H1 (cell line): ENCODE data around the gene TRPV4.

Source experiments
- EZH2 ChIP-seq: fragments of 200-600 bp; sonication (generic); IDR thresholded peaks from 2 replicates; pipeline ENCODE4 v1.7.1; 2012; ENCODE audit warnings: low read depth, mild to moderate bottlenecking, moderate library complexity, low read length, inconsistent platforms; ENCODE audit not compliant: severe bottlenecking
- POLR2A ChIP-seq, 2 experiments: IDR thresholded peaks; 1 replicate in 1 of 2; 2 replicates in 1 of 2; pipeline ENCODE4 v1.6.1; 2011; ENCODE audit warnings: low read depth in 2 of 2, low read length in 2 of 2, mild to moderate bottlenecking in 2 of 2; ENCODE audit errors: control extremely low read depth in 1 of 2
- RXRA ChIP-seq: IDR thresholded peaks from 2 replicates; pipeline ENCODE4 v1.6.1; 2011; ENCODE audit warnings: low read depth, mild to moderate bottlenecking, low read length, moderate library complexity; ENCODE audit not compliant: insufficient read depth
- TF ChIP-seq, protein P1 (sequence below), 3 experiments: IDR thresholded peaks; 1 replicate in 2 of 3; 2 replicates in 1 of 3; pipeline versions ENCODE4 v1.5.1 to v1.6.1; 2011; ENCODE audit warnings: low read length in 3 of 3, mild to moderate bottlenecking in 3 of 3, inconsistent platforms in 2 of 3, low read depth in 1 of 3, moderate library complexity in 1 of 3; ENCODE audit not compliant: insufficient read depth in 1 of 3; ENCODE audit errors: control extremely low read depth in 1 of 3
- TF ChIP-seq, protein P2 (sequence below): IDR thresholded peaks from 2 replicates; pipeline ENCODE4 v1.6.1; 2011; ENCODE audit warnings: low read depth, mild to moderate bottlenecking, low read length; ENCODE audit not compliant: insufficient read depth
- TF ChIP-seq, protein P3 (sequence below): IDR thresholded peaks from 2 replicates; pipeline ENCODE4 v1.6.1; 2012; ENCODE audit warnings: inconsistent platforms

DNA sequence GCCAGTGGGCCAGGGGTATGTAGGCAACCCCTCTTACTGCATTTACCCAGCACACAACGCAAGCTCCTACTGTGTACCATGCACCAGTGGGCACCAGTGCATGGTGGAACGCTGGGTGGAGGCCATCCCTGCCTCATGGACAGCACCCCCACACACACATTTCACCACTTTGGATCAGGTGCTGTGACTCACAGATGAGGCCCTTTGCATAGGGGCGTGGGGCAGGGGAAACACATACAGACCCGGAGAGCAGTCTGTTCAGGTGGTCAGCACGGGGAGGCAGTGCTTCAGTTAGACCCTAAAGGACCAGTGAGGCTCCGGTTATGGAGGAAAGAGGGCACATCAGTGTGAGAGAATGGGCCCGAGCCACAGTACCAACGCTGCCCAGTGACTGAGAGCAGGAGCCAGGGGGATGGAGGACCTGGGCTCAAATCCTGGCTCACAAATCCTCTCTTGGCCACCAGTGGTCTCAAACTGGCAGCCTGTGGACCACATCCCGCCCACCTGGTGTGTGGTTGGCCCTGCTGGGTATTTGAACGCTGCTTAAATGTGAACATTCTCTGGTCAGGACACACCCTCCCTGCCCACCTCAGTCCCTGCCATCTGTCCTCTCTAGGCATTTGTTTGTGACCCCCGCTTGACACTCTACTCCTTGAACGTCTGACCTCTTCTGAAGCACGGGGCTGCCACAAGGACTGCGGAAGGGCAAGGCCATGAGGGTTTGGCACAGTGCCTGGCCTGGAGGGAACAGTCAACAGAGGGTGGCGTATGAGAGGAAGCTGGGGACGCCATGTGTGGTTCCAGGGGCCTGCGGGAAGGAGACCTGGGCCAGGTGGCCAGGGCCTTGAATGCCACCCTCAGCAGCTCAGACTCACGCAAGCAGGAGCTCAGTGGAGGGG is 72.9 kb downstream of the TRPV4 start:
- TF ChIP-seq, protein P1, sequence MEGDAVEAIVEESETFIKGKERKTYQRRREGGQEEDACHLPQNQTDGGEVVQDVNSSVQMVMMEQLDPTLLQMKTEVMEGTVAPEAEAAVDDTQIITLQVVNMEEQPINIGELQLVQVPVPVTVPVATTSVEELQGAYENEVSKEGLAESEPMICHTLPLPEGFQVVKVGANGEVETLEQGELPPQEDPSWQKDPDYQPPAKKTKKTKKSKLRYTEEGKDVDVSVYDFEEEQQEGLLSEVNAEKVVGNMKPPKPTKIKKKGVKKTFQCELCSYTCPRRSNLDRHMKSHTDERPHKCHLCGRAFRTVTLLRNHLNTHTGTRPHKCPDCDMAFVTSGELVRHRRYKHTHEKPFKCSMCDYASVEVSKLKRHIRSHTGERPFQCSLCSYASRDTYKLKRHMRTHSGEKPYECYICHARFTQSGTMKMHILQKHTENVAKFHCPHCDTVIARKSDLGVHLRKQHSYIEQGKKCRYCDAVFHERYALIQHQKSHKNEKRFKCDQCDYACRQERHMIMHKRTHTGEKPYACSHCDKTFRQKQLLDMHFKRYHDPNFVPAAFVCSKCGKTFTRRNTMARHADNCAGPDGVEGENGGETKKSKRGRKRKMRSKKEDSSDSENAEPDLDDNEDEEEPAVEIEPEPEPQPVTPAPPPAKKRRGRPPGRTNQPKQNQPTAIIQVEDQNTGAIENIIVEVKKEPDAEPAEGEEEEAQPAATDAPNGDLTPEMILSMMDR (IDR thresholded peaks at IDR 0.05; ENCODE audit: control extremely low read depth in 1 of 3, insufficient read depth in 1 of 3, low read depth in 1 of 3, low read length in 3 of 3): no peak
- TF ChIP-seq, protein P2, sequence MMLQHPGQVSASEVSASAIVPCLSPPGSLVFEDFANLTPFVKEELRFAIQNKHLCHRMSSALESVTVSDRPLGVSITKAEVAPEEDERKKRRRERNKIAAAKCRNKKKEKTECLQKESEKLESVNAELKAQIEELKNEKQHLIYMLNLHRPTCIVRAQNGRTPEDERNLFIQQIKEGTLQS: no peak
- no peak for TF ChIP-seq POLR2A (IDR thresholded peaks at IDR 0.05; ENCODE audit: control extremely low read depth in 1 of 2, low read depth in 2 of 2, low read length in 2 of 2)
- TF ChIP-seq, protein P3, sequence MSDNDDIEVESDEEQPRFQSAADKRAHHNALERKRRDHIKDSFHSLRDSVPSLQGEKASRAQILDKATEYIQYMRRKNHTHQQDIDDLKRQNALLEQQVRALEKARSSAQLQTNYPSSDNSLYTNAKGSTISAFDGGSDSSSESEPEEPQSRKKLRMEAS: no peak
- TF ChIP-seq RXRA: no peak
- TF ChIP-seq EZH2: no peak
